ENCODE data around the gene TARS3.

TARS3 gene

GRCh38 chr15:101615986-101616848 lies 108.1 kb downstream of the TARS3 start:
- H3K27ac ChIP-seq, result peak overlapping the region; percentile 61
- no peak for TF ChIP-seq ZFX (IDR thresholded peaks at IDR 0.05)
- no peak; the same call in 1 of the 2 replicates for TF ChIP-seq CTCF (conservative IDR thresholded peaks at IDR 0.05)

- H3K27ac ChIP-seq, result peak overlapping the region; percentile 61
These were observed 108.8 kb downstream of the TARS3 start for GRCh38 chr15:101615414-101615985.

GRCh38 chr15:101614761-101615160 lies 109.5 kb downstream of the TARS3 start:
- TF ChIP-seq ZFX (IDR thresholded peaks at IDR 0.05), result no peak
- no peak for TF ChIP-seq CTCF (conservative IDR thresholded peaks at IDR 0.05)
- H3K27ac ChIP-seq, result no peak overlapping the region

More at GRCh38 chr15:101615414-101615985, 108.8 kb downstream of the TARS3 start:
- TF ChIP-seq ZFX (IDR thresholded peaks at IDR 0.05) (no peak), CTCF (conservative IDR thresholded peaks at IDR 0.05) (no peak)

- peak overlapping the region; percentile 21 for H3K27ac ChIP-seq
- TF ChIP-seq CTCF (conservative IDR thresholded peaks at IDR 0.05) (no peak), ZFX (IDR thresholded peaks at IDR 0.05) (no peak)
These were observed 110.2 kb downstream of the TARS3 start for GRCh38 chr15:101614001-101614585.

- TF ChIP-seq ZFX (IDR thresholded peaks at IDR 0.05), result no peak
- no peak for TF ChIP-seq CTCF (conservative IDR thresholded peaks at IDR 0.05)
- H3K27ac ChIP-seq, result peak overlapping the region; percentile 21
These were observed 110.9 kb downstream of the TARS3 start for GRCh38 chr15:101613130-101614000.

- no peak for TF ChIP-seq CTCF (conservative IDR thresholded peaks at IDR 0.05)
- no peak for TF ChIP-seq ZFX (IDR thresholded peaks at IDR 0.05)
- H3K27ac ChIP-seq, result peak overlapping the region; percentile 21
These were observed 111.6 kb downstream of the TARS3 start for GRCh38 chr15:101612676-101613075.

Measured in C4-2B (cell line).